ACC112 (cell line): ENCODE results near the gene NPAS3.

ENCODE experiments used
- H2AFZ ChIP-seq: fragments of 200-600 bp; sonication (generic); one replicate; pipeline ENCODE4 v1.6.0; 2017; ENCODE audit warnings: antibody characterized with exemption, low read length; ENCODE audit not compliant: unreplicated experiment
- H3K27ac ChIP-seq: fragments of 200-600 bp; sonication (generic); 2 replicates; pipeline ENCODE4 v1.5.1; 2014; ENCODE audit warnings: low read depth, mild to moderate bottlenecking, antibody characterized with exemption, low read length, moderate library complexity
- H3K27me3 ChIP-seq: fragments of 200-600 bp; sonication (generic); 2 replicates; pipeline ENCODE4 v1.6.1; 2014; ENCODE audit warnings: mild to moderate bottlenecking, antibody characterized with exemption, low read length, moderate library complexity, mixed read lengths; ENCODE audit not compliant: insufficient read depth
- H3K36me3 ChIP-seq: fragments of 200-600 bp; sonication (generic); 2 replicates; pipeline ENCODE4 v1.6.1; 2016; ENCODE audit warnings: mild to moderate bottlenecking, antibody characterized with exemption, low read length, moderate library complexity, mixed read lengths; ENCODE audit not compliant: insufficient read depth
- H3K4me1 ChIP-seq: fragments of 200-600 bp; sonication (generic); one replicate; pipeline ENCODE4 v1.6.1; 2016; ENCODE audit warnings: low read length, mixed read lengths; ENCODE audit not compliant: insufficient read depth, unreplicated experiment, control insufficient read depth
- H3K4me3 ChIP-seq: fragments of 200-600 bp; sonication (generic); 2 replicates; pipeline ENCODE4 v1.5.1; 2014; ENCODE audit warnings: mild to moderate bottlenecking, low read depth, low read length
- H3K79me2 ChIP-seq: fragments of 200-600 bp; sonication (generic); one replicate; pipeline ENCODE4 v1.6.0; 2016; ENCODE audit warnings: low read length; ENCODE audit not compliant: control insufficient read depth, unreplicated experiment, insufficient read depth

The NPAS3 gene

DNA sequence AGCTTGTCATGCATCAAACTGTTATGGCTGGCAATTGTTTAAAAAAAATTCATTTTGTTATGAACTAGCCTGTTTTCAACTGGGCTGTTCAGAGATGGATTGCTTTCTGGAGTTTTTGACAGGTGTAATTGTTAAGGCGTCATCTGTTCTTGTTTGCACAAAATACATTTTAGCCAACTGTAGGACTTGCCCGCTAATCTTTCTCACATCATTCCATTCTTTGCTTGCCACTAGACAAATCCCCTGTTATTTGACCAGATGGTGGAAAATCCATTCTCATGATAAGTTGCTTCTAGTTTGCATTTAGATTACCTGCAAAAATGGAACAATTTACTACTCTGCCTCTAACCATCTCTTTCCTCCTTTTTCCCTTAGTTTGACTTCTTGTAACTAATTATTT, 114.3 kb downstream of the NPAS3 start:
- Histone ChIP-seq H3K79me2 (no peaks in the 10 kb centered on the region), H2AFZ (no peak overlapping the region), H3K27ac (no peak overlapping the region), H3K4me1 (no peaks in the 10 kb centered on the region), H3K27me3 (peaks cover 5% of the 10 kb centered on the region; the same call in 1 of the 2 replicates), H3K4me3 (no peak overlapping the region), H3K36me3 (no peaks in the 10 kb centered on the region)

DNA sequence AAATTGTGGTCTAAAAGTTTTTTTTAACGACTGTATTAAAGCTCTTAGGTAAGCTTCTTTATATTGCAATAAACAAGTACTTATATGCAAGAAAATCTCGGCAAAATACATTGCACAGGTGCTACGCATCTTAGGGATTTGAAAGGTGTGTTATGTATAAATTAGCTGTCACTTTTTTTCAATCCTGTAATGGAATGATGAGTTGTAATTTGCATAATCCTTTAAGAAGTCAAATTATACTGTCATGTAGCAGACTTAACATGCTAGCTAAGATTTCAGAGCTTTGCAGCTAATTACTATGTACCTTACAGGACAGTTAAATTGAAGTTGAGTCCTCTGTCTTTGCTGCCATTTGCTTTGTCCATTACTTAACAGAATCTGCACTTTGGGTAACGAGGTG, 117.5 kb downstream of the NPAS3 start:
- no peaks in the 10 kb centered on the region for H3K36me3 ChIP-seq
- no peak overlapping the region for H3K4me3 ChIP-seq

DNA sequence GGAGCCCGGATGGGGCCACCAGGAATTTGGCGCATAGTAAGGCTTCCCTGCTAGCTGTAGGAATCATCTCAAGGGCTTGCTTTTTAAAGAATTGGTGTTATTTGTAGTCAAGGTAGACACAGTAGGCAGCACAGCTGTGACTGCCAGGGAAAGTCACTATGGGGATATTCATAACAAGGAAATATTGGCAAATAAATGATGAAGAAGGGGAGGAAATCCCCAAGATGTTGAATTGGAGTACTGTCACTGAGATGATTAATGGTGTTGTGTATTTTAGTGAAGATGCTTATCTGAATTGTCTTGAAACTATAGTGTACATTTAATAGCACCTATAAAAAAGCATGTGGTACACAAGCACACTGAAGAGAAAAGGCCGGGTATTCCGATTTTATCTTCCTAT, 118.9 kb downstream of the NPAS3 start:
- Histone ChIP-seq H3K4me1 (no peaks in the 10 kb centered on the region), H3K4me3 (no peak overlapping the region), H3K79me2 (no peaks in the 10 kb centered on the region), H2AFZ (no peak overlapping the region), H3K27ac (no peak overlapping the region), H3K36me3 (no peaks in the 10 kb centered on the region), H3K27me3 (peaks cover 5% of the 10 kb centered on the region; the same call in 1 of the 2 replicates)

More for the DNA sequence above, 117.5 kb downstream of the NPAS3 start:
- Histone ChIP-seq H3K27me3 (peaks cover 5% of the 10 kb centered on the region; the same call in 1 of the 2 replicates), H3K27ac (no peak overlapping the region), H3K4me1 (no peaks in the 10 kb centered on the region), H3K79me2 (no peaks in the 10 kb centered on the region), H2AFZ (no peak overlapping the region)

DNA sequence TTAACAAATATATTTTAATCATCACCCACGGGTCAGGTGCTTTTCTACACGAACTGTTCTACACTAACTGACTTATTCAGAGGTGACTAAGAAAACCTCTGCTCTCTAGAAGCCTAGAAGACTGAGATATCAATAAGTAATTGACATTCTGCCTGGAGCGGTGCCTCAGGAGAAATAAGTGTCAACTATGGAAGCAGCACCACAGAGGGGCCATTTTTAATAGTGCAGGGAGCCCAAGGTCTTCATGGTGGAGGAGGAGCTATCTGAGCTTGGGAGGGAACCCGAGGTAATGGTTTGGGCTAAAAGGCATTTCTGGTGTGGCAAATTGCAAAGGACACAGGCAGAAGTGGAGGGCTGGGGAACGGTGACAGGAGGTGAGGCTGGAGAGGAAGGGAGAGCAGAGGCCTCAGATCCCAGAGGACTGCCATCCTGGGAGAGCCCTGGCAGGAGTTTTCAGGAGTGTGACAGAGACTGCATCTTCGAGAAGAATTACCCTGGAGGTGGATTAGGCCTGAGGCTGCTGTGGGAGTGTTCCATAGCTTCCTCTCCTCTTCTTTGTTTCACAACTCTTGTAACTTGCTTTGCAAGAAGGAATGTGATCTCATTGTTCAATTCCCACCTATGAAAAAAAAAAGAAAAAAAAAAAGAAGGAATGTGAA, 123.1 kb downstream of the NPAS3 start:
- no peaks in the 10 kb centered on the region for H3K27me3 ChIP-seq
- H3K27ac ChIP-seq = no peak overlapping the region
- H2AFZ ChIP-seq = no peak overlapping the region
- no peaks in the 10 kb centered on the region for H3K4me1 ChIP-seq
- no peaks in the 10 kb centered on the region for H3K36me3 ChIP-seq
- no peaks in the 10 kb centered on the region for H3K79me2 ChIP-seq
- no peak overlapping the region for H3K4me3 ChIP-seq

DNA sequence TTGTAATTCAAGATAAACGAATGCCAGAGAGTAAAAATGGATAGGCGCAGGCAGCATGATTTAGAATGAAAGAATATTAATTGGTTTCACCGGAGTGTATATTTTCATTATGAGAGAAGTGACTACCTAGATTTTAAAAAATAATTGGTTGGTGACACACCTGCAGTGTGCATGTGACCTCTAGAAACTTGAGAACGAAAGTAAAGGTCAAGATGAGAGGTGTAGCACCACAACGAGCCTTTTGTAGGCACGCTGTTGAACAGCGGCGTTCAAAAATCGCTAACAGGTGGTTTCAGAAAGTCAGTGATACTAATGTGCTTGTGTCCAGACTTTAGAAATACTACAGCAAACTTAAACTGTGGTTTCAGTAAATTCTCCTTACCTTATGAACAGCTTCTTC, 123.8 kb downstream of the NPAS3 start:
- no peaks in the 10 kb centered on the region for H3K27me3 ChIP-seq
- H3K4me3 ChIP-seq = no peak overlapping the region
- no peaks in the 10 kb centered on the region for H3K79me2 ChIP-seq
- no peak overlapping the region for H2AFZ ChIP-seq
- H3K4me1 ChIP-seq = no peaks in the 10 kb centered on the region
- no peaks in the 10 kb centered on the region for H3K36me3 ChIP-seq
- H3K27ac ChIP-seq = no peak overlapping the region

DNA sequence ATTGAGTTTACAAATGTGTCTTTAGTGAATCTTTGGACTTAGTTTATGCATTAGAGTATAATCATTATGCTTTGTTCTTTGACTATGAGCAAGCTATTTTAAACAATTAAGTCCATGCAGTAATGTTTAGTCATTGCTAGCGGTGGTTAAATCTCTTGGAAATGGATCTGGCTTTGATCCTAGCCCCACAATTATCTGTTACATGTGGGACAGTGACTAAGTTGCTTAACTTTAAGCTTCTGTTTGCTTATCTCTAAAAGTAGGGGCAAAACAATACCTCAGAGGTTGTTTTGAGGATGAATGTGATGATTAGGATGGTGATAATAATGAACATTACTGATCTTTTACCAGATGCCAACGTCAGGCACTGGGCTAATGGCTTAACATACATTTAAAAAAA, 124.2 kb downstream of the NPAS3 start:
- Histone ChIP-seq H3K36me3 (no peaks in the 10 kb centered on the region), H3K79me2 (no peaks in the 10 kb centered on the region), H3K4me3 (no peak overlapping the region), H3K4me1 (no peaks in the 10 kb centered on the region), H3K27ac (no peak overlapping the region), H3K27me3 (no peaks in the 10 kb centered on the region), H2AFZ (no peak overlapping the region)

DNA sequence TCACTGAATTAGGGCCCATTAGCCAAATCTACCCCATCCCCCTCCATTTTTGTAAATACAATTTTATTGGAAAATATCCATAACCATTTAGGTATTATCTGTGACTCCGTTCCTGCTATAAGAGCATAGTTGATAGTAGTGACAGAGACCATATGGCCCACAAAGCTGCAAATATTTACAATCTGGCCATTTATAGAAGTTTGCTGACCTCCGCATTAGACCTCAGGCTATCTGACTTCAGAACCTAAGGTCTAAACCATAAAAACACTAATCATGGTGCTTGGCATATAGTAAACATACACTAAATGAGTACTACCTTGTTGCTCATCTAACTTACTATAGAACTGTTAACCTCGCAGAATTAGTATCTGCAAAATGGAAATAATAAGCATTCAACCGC, 124.8 kb downstream of the NPAS3 start:
- no peak overlapping the region for H3K27ac ChIP-seq
- H3K4me3 ChIP-seq = no peak overlapping the region
- no peaks in the 10 kb centered on the region for H3K79me2 ChIP-seq
- H3K4me1 ChIP-seq = no peaks in the 10 kb centered on the region
- no peaks in the 10 kb centered on the region for H3K27me3 ChIP-seq
- H3K36me3 ChIP-seq = no peaks in the 10 kb centered on the region
- no peak overlapping the region for H2AFZ ChIP-seq

DNA sequence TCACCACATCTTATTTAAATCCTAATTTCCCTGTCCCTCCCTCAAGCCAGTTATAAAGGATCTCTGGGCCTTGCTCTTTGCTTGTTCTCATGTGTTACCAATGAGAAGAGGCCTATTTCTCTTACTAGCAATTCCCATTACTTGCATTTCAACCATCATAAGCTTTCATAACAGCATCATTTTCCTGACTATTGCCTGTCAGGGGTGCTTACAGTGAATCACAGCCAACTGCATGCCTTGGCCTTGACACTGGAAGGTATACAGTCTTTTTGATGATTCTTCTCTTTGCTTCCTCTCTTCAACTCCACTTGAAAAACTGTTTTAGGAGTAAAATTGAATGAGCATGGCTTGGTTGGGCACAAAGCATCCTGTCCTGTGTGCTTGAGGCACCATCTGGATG, 127.0 kb downstream of the NPAS3 start:
- Histone ChIP-seq H3K4me3 (no peak overlapping the region), H3K27ac (no peak overlapping the region)

DNA sequence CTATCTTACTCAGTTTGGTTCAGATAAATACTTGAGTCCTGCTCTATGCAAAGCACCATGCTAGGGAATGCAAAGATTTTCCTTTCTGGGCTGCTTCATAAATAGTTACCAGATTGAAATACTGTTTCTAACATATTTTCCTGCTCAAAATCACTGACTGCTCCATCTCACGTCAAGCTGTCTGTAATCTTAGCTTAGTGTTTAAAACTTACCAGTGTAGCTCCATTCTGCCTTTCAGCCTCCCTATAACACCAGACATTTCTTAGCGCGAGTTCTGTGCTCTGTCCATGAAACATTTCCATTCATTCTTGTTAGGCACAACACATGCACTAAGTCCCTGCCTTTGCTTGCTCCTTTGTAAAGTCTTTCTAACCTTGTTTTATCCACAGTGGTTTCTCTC, 129.4 kb downstream of the NPAS3 start:
- H3K4me3 ChIP-seq = no peak overlapping the region
- H3K27me3 ChIP-seq = no peaks in the 10 kb centered on the region
- H2AFZ ChIP-seq = no peak overlapping the region
- no peaks in the 10 kb centered on the region for H3K36me3 ChIP-seq
- no peaks in the 10 kb centered on the region for H3K4me1 ChIP-seq
- H3K27ac ChIP-seq = no peak overlapping the region
- H3K79me2 ChIP-seq = no peaks in the 10 kb centered on the region

More for the DNA sequence above, 127.0 kb downstream of the NPAS3 start:
- H3K4me1 ChIP-seq = no peaks in the 10 kb centered on the region
- no peak overlapping the region for H2AFZ ChIP-seq
- H3K36me3 ChIP-seq = no peaks in the 10 kb centered on the region
- H3K79me2 ChIP-seq = no peaks in the 10 kb centered on the region
- no peaks in the 10 kb centered on the region for H3K27me3 ChIP-seq

DNA sequence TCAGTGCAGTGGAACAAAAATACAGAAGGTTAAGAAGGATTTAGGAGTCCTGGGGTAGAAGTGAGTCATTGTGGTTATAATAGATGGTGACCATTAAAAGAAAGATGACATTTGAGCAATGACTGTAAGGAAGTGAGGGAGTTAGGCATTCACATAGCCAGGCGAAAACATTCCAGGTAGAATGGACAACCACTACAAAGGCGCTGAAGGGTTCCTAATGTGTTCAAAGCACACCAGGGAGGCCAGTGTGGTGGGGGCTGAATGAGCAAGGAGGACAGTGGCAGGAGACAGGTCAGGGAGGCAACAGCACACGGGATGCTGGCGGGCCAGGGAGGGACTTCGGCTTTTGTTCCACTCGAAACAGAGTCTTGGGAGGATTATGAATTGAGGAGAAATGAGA, 129.9 kb downstream of the NPAS3 start:
- H3K4me3 ChIP-seq = no peak overlapping the region
- no peak overlapping the region for H2AFZ ChIP-seq
- H3K36me3 ChIP-seq = no peaks in the 10 kb centered on the region
- H3K79me2 ChIP-seq = no peaks in the 10 kb centered on the region
- no peak overlapping the region for H3K27ac ChIP-seq
- no peaks in the 10 kb centered on the region for H3K4me1 ChIP-seq
- no peaks in the 10 kb centered on the region for H3K27me3 ChIP-seq

DNA sequence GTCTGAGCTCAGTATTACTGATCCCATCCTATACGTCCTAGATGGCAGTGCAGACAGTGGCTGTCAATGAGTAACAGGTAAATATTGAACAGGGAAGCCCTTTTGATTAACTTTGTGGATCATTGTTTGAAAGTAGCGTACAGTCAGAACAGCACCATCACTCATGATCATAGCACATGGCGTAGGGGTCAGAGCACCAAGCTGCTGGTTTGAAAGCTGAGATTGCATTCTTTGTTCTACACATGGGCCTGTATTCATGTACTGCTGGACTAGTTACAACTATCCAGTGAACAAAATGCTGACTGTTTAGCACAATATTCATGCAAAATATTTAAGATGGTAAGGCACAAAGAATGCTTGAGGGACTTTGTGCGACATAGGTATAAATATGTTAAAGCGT, 131.8 kb downstream of the NPAS3 start:
- H3K36me3 ChIP-seq = no peaks in the 10 kb centered on the region
- no peak overlapping the region for H3K4me3 ChIP-seq
- H3K4me1 ChIP-seq = no peaks in the 10 kb centered on the region
- H3K79me2 ChIP-seq = no peaks in the 10 kb centered on the region
- H3K27ac ChIP-seq = no peak overlapping the region
- H2AFZ ChIP-seq = no peak overlapping the region
- no peaks in the 10 kb centered on the region for H3K27me3 ChIP-seq
